ENCODE data around the gene OSBPL10.

The OSBPL10 gene

DNA sequence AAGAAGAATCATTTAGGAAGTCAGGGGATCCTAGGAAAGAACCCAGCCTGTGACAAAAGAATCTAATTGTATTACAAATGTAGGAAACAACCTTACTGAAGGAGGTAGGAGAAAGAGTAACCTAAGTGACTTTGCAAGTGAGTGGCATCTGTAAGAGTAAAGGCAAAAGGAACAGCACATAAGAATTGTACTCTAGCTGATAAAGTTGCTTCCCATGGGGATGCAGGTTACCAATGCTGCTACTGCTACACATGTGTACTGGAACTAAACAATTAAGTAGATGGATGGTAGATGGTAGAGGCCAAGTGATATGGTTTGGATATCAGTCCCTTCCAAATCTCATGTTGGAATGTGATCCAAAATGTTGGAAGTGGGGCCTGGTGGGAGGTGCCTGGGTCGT is 60.8 kb downstream of the OSBPL10 start:
- H3K4me3 ChIP-seq (ENCODE audit: low read depth, low read length): no peak overlapping the region
- DNase-seq (ENCODE audit: low read depth): no peak
- TF ChIP-seq, protein P1, sequence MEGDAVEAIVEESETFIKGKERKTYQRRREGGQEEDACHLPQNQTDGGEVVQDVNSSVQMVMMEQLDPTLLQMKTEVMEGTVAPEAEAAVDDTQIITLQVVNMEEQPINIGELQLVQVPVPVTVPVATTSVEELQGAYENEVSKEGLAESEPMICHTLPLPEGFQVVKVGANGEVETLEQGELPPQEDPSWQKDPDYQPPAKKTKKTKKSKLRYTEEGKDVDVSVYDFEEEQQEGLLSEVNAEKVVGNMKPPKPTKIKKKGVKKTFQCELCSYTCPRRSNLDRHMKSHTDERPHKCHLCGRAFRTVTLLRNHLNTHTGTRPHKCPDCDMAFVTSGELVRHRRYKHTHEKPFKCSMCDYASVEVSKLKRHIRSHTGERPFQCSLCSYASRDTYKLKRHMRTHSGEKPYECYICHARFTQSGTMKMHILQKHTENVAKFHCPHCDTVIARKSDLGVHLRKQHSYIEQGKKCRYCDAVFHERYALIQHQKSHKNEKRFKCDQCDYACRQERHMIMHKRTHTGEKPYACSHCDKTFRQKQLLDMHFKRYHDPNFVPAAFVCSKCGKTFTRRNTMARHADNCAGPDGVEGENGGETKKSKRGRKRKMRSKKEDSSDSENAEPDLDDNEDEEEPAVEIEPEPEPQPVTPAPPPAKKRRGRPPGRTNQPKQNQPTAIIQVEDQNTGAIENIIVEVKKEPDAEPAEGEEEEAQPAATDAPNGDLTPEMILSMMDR (IDR thresholded peaks at IDR 0.05; ENCODE audit: control insufficient read depth, extremely low read depth, insufficient read depth): no peak

DNA sequence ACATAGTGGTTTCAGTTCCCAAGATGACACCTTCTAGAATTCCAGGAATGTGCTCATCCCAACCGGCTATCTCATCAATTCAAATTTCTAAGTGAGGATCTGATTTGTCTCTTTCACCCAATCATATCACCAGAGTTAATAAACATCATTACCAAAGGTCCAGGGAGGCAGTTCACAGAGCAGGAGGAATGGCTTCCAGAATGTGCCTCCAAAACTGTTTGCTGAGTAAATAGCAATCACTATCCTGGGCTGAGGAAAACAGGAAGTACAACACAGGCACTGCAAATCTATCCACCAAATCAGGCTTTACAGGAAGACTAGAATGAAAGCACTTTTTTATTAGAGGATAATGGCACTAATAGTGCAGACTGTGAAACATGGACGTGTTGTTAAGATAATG is 61.5 kb downstream of the OSBPL10 start:
- peak; percentile 86 for DNase-seq (ENCODE audit: low read depth)
- TF ChIP-seq, protein P1 (IDR thresholded peaks at IDR 0.05; ENCODE audit: control insufficient read depth, extremely low read depth, insufficient read depth): no peak
- no peak overlapping the region for H3K4me3 ChIP-seq (ENCODE audit: low read depth, low read length)

DNA sequence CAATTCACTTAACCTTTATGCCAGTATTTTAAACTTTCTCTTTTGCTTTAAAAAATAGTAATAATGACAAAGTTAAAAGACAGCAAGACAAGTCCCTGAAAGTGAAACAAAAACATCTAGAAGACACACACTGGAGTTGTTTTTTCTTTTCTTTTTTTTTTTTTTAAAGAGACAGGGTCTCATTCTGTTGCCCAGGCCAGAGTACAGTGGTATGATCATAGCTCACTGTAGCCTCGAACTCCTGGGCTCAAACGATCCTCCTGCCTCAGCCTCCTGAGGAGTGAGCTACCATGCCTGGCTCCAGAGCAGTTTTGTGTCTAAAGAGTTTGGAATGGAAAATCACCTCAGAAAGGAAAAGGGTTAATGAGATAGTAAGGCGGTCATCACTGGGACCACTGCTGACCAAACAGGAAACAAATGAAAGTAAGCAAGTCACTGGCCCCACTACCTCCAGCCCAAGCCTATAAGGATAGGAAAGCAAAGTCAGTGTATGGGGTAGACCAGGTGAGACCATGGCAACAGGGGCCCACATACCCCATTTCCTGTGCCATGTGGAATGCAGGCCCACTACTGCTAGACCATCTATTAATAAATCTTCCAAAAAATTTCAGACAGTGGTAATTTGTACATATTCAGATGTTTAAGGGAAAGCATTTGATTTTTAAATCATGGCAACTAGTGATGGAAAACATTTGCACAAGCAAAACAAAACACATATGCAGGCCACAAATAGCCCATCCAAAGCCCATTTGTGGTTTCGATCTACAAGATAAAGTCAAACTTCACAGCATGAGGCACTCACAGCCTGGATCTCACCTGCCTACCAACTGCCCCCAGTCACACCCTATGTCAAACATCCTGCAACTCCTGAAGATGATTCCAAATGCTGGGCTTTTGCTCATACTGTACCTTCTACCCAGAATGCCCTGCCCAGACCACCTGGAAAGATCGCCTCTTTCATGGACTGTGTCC is 62.6 kb downstream of the OSBPL10 start:
- TF ChIP-seq, protein P1 (IDR thresholded peaks at IDR 0.05; ENCODE audit: control insufficient read depth, extremely low read depth, insufficient read depth): no peak
- H3K4me3 ChIP-seq (ENCODE audit: low read depth, low read length): no peak overlapping the region
- DNase-seq (ENCODE audit: low read depth): no peak

DNA sequence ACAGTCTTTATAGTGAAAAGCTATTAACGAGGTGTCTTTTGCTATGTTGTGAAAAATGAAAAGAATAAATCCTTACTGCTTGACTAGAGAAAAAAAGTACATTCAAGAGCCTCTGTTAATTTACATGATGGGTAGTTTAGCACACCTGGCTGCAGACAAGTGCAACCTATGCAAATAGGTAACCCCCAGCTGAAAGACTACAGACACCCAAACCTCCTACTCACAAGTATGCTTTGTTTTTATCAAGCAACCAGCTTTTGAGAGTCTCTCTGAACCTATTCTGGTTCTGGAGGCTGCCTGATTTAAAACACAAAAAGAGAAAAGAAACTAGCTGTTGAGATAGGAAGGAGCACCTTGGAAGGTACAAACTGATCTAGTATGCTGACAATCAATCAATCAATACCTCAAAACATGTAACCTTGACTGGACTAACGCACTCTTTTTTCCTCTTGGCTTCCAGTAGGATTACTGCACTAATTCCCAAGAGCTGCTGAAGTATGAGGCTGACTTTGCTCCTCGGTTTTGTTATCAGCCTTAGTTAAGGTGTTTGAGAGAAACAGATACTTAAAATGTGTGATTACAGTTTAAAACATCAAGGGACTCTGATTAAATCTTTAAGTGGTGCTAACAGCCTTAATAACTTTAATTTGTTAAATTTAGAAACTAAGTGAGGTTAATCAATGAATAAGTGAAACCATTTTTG is 63.6 kb downstream of the OSBPL10 start:
- no peak for DNase-seq (ENCODE audit: low read depth)
- TF ChIP-seq, protein P1 (IDR thresholded peaks at IDR 0.05; ENCODE audit: control insufficient read depth, extremely low read depth, insufficient read depth): no peak
- H3K4me3 ChIP-seq (ENCODE audit: low read depth, low read length): no peak overlapping the region

DNA sequence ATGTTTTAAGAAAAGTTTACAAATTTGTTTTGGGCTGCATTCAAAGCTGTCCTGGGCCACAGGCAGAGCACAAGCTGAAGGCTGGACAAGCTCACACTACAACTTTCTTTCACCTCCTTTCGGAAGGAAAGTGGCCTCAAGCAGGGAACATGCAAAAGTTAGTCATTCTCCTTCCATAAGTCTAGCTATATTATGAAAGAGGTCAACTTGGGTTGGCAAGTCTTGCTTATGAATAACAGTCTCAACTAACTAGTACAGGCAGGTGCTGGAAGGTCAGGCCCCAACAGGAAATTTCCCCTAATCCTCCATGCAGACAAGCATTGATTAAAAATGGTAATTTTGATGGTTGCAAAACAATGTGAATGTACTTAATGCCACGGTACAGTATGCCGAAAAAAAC is 69.4 kb downstream of the OSBPL10 start:
- no peak overlapping the region for H3K4me3 ChIP-seq (ENCODE audit: low read depth, low read length)
- TF ChIP-seq, protein P1 (IDR thresholded peaks at IDR 0.05; ENCODE audit: control insufficient read depth, extremely low read depth, insufficient read depth): no peak
- no peak for DNase-seq (ENCODE audit: low read depth)

DNA sequence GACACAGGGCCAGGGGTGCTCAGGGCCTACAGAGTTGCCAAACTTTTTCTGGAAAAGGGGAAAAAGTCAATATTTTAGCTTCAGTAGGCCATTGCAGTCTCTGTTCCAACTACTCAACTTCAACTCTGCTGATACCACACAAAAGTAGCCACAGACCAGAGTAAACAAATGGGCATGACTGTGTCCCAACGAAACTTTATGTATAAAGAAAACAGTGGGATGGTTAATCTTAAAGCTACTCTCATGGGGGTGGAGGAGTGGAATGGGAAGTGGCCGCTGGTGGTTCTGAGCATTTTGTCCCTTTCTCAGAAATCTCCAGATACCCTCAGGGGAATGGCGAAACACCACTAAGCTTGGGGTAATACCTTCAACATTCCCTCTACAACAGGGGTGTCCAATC is 69.9 kb downstream of the OSBPL10 start:
- TF ChIP-seq, protein P1 (IDR thresholded peaks at IDR 0.05; ENCODE audit: control insufficient read depth, extremely low read depth, insufficient read depth): no peak
- no peak for DNase-seq (ENCODE audit: low read depth)
- no peak overlapping the region for H3K4me3 ChIP-seq (ENCODE audit: low read depth, low read length)
